ENCODE data around the gene KRTAP4-7. TPM values are rescaled to one million over a fixed set of nuclear protein-coding genes. Genes with fewer than 3 reads are reported as not detected.

Gene KRTAP4-7
- total and polyA plus RNA-seq, 2 donors (not counting 3 experiments of a cell fraction or from before 2014, with no cell fraction given), result not detected

DNA sequence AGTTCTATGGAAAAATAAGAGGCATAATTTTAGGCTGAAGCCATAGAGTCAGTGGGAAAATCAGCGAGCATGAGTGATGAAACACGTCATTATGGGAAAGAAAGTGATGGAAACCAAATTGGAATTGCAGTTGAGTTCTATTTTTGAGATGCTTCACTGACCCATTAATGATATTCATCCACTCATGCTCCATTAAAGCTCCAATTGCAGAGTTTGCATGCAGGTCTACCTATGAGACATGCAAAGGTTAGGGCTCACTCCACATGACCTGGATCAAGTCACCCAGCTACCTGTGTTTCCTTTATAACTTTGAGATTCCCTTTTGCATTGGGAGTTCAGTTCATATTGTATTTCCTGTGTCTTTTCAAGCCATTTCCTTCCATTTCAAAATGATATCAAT, 10.3 kb upstream of the KRTAP4-7 start:
- no peaks in the 10 kb centered on the region for H3K9me1 ChIP-seq (replicated peaks; ENCODE audit: control insufficient read depth, extremely low read depth, insufficient read depth, low read length)
- H3K79me2 ChIP-seq (ENCODE audit: control insufficient read depth, insufficient read depth, low read length), result no peaks in the 10 kb centered on the region
- H3K4me2 ChIP-seq (ENCODE audit: insufficient read depth, low read length), result no peak overlapping the region
- no TSS peak for BruUV-seq (replicated peaks)
- CTCF ChIA-PET, result no interaction called here
- dilution Hi-C loops (cut with MboI; ENCODE audit: extremely low pct_ligation_motif_present, low sequenced_read_pairs), result no loop called here
- POLR2A ChIA-PET, result no interaction called here
- no peaks in the 10 kb centered on the region for H3K27me3 ChIP-seq (ENCODE audit: control insufficient read depth in 2 of 2, insufficient read depth in 2 of 2, low read length in 2 of 2)
- no peak overlapping the region for H3K27ac ChIP-seq (ENCODE audit: insufficient read depth, low read depth, low read length)
- intact Hi-C loops (cut with micrococcal nuclease), result no loop called here
- no peaks in the 10 kb centered on the region for H3K4me1 ChIP-seq (ENCODE audit: control insufficient read depth, extremely low read depth, insufficient read depth, low read length)
- no peak overlapping the region for H3K9ac ChIP-seq (replicated peaks; ENCODE audit: extremely low read depth, insufficient read depth, low read length)
- DNase-seq (ENCODE audit: low read depth, low spot score), result no peak
- TF ChIP-seq FOS (IDR thresholded peaks at IDR 0.05; ENCODE audit: borderline replicate concordance, insufficient read depth, low read length) (no peak), MAX (IDR thresholded peaks at IDR 0.05; ENCODE audit: insufficient read depth, insufficient read length) (no peak), POLR2AphosphoS5 (IDR thresholded peaks at IDR 0.05; ENCODE audit: insufficient read depth, low read depth, low read length) (no peak), POLR2A (IDR thresholded peaks at IDR 0.05; ENCODE audit: low read depth, low read length) (no peak), GATA2 (IDR thresholded peaks at IDR 0.05; ENCODE audit: insufficient read depth, insufficient read length, low read depth, low read length) (no peak), EZH2 (IDR thresholded peaks at IDR 0.05; ENCODE audit: borderline replicate concordance, low read depth, low read length, severe bottlenecking) (no peak), JUN (IDR thresholded peaks at IDR 0.05; ENCODE audit: borderline replicate concordance, insufficient read depth, insufficient read length, low read depth) (no peak), MYC (IDR thresholded peaks at IDR 0.05; ENCODE audit: low read depth, low read length) (no peak)
- TF ChIP-seq, protein P1, sequence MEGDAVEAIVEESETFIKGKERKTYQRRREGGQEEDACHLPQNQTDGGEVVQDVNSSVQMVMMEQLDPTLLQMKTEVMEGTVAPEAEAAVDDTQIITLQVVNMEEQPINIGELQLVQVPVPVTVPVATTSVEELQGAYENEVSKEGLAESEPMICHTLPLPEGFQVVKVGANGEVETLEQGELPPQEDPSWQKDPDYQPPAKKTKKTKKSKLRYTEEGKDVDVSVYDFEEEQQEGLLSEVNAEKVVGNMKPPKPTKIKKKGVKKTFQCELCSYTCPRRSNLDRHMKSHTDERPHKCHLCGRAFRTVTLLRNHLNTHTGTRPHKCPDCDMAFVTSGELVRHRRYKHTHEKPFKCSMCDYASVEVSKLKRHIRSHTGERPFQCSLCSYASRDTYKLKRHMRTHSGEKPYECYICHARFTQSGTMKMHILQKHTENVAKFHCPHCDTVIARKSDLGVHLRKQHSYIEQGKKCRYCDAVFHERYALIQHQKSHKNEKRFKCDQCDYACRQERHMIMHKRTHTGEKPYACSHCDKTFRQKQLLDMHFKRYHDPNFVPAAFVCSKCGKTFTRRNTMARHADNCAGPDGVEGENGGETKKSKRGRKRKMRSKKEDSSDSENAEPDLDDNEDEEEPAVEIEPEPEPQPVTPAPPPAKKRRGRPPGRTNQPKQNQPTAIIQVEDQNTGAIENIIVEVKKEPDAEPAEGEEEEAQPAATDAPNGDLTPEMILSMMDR (IDR thresholded peaks at IDR 0.05; ENCODE audit: extremely low read depth in 1 of 2, insufficient read depth in 1 of 2, low read depth in 1 of 2, low read length in 2 of 2), result no peak
- H3K4me3 ChIP-seq (replicated peaks in 1 of 3; ENCODE audit: insufficient read depth in 1 of 3, low read depth in 1 of 3, low read length in 3 of 3), result no peak overlapping the region
- no peak for FAIRE-seq
- H3K36me3 ChIP-seq (ENCODE audit: control insufficient read depth in 2 of 2, extremely low read depth in 1 of 2, insufficient read depth in 2 of 2, low read length in 2 of 2), result no peaks in the 10 kb centered on the region
- H2AFZ ChIP-seq (ENCODE audit: low read depth, low read length), result no peak overlapping the region
- H4K20me1 ChIP-seq (replicated peaks; ENCODE audit: control insufficient read depth, extremely low read depth, insufficient read depth, low read length), result no peaks in the 10 kb centered on the region
- H3K9me3 ChIP-seq (replicated peaks; ENCODE audit: control insufficient read depth, insufficient read depth, low read length), result no peaks in the 10 kb centered on the region
